WTC11 (cell line): Measurements from ENCODE around the gene FABP3. TPM values are rescaled to one million over a fixed set of nuclear protein-coding genes. Genes with fewer than 3 reads are reported as not detected.

Experiments
- ATAC-seq: fragments of 200-7000 bp; cut with Tn5 transposase; 2 replicates; pipeline ENCODE4 v1.10.0; 2021; ENCODE audit warnings: mild to moderate bottlenecking, moderate library complexity
- CTCF ChIA-PET: fragments of 300-600 bp; sonication (Branson Sonifier 250); formaldehyde crosslinking; loops from one replicate; lab custom pipeline; 2021; ENCODE audit warnings: antibody characterized with exemption; lab: Charles Lee
- POLR2A ChIA-PET: fragments of 350-600 bp; sonication (Branson Sonifier 250); formaldehyde crosslinking; loops from one replicate; lab custom pipeline; 2021; ENCODE audit warnings: antibody characterized with exemption; lab: Charles Lee
- DNase-seq: peaks from one replicate; pipeline ENCODE4 v3.0.0; 2021; ENCODE audit warnings: low spot score
- H3K27ac Mint-ChIP-seq: 2 replicates; pipeline ENCODE4 v1.8.0; 2021; ENCODE audit warnings: mixed read lengths
- H3K27me3 Mint-ChIP-seq: 2 replicates; pipeline ENCODE4 v1.8.0; 2021; ENCODE audit warnings: low read depth, mild to moderate bottlenecking, moderate library complexity, mixed read lengths
- H3K36me3 Mint-ChIP-seq: 2 replicates; pipeline ENCODE4 v1.8.0; 2021; ENCODE audit warnings: mixed read lengths
- H3K4me1 Mint-ChIP-seq: 2 replicates; pipeline ENCODE4 v1.8.0; 2022; ENCODE audit warnings: mixed read lengths
- H3K4me3 Mint-ChIP-seq: 2 replicates; pipeline ENCODE4 v1.8.0; 2021; ENCODE audit warnings: mild to moderate bottlenecking, moderate library complexity, mixed read lengths
- H3K9me3 Mint-ChIP-seq: 2 replicates; pipeline ENCODE4 v1.8.0; 2021; ENCODE audit warnings: mixed read lengths
- CREM ChIP-seq: sonication (generic); formaldehyde crosslinking; IDR thresholded peaks from 2 replicates; pipeline ENCODE4 v1.8.1; 2022; ENCODE audit warnings: mild to moderate bottlenecking, missing genetic modification reagents, moderate library complexity
- FOXJ3 ChIP-seq: sonication (generic); formaldehyde crosslinking; IDR thresholded peaks from 2 replicates; pipeline ENCODE4 v1.9.0; 2021; ENCODE audit warnings: missing genetic modification reagents, mild to moderate bottlenecking, borderline replicate concordance
- HMGA2 ChIP-seq: fragments of 250-450 bp; sonication (Bioruptor Pico); IDR thresholded peaks from 2 replicates; pipeline ENCODE4 v1.4.0; 2021; ENCODE audit warnings: mild to moderate bottlenecking, moderate library complexity
- JAZF1 ChIP-seq: fragments of 250-450 bp; sonication (Bioruptor Pico); IDR thresholded peaks from 2 replicates; pipeline ENCODE4 v1.9.0; 2021; ENCODE audit warnings: moderate library complexity, mild to moderate bottlenecking, inconsistent platforms
- MXD4 ChIP-seq: fragments of 250-450 bp; sonication (Bioruptor Pico); IDR thresholded peaks from 2 replicates; pipeline ENCODE4 v1.8.0; 2021; ENCODE audit warnings: mild to moderate bottlenecking, moderate library complexity, borderline replicate concordance
- NFATC4 ChIP-seq: fragments of 250-450 bp; sonication (Bioruptor Pico); IDR thresholded peaks from 2 replicates; pipeline ENCODE4 v1.9.0; 2021; ENCODE audit warnings: mild to moderate bottlenecking
- NR1H2 ChIP-seq: sonication (generic); formaldehyde crosslinking; IDR thresholded peaks from 2 replicates; pipeline ENCODE4 v1.9.0; 2021; ENCODE audit warnings: mild to moderate bottlenecking, moderate library complexity, missing genetic modification reagents
- SOX15 ChIP-seq: fragments of 250-450 bp; sonication (Bioruptor Pico); IDR thresholded peaks from 2 replicates; pipeline ENCODE4 v1.9.0; 2021; ENCODE audit warnings: mild to moderate bottlenecking
- TEAD1 ChIP-seq: sonication (generic); formaldehyde crosslinking; IDR thresholded peaks from 2 replicates; pipeline ENCODE4 v1.8.0; 2022; ENCODE audit warnings: mild to moderate bottlenecking, missing genetic modification reagents
- TP53 ChIP-seq: sonication (generic); formaldehyde crosslinking; IDR thresholded peaks from 2 replicates; pipeline ENCODE4 v1.8.1; 2023; ENCODE audit warnings: mild to moderate bottlenecking, missing genetic modification reagents
- ZNF138 ChIP-seq: sonication (generic); formaldehyde crosslinking; conservative IDR thresholded peaks from 2 replicates; pipeline ENCODE4 v1.8.1; 2022; ENCODE audit warnings: mild to moderate bottlenecking, moderate library complexity, missing genetic modification reagents
- ZNF317 ChIP-seq: sonication (generic); formaldehyde crosslinking; IDR thresholded peaks from 2 replicates; pipeline ENCODE4 v1.8.1; 2023; ENCODE audit warnings: low read depth, mild to moderate bottlenecking, moderate library complexity, missing genetic modification reagents, borderline replicate concordance
- ZNF671 ChIP-seq: fragments of 250-450 bp; sonication (Bioruptor Pico); IDR thresholded peaks from 2 replicates; pipeline ENCODE4 v1.8.0; 2021; ENCODE audit warnings: mild to moderate bottlenecking
- total RNA-seq: library from RNA; stranded (reverse); gene quantifications from 3 replicates; pipeline ENCODE4 v1.2.3, GENCODE V29; 2021
- TF ChIP-seq, protein P1 (sequence below): sonication (generic); formaldehyde crosslinking; IDR thresholded peaks from 2 replicates; pipeline ENCODE4 v1.8.1; 2022; ENCODE audit warnings: missing genetic modification reagents, borderline replicate concordance
- TF ChIP-seq, protein P2 (sequence below): sonication (generic); formaldehyde crosslinking; IDR thresholded peaks from 2 replicates; pipeline ENCODE4 v1.8.1; 2023; ENCODE audit warnings: mild to moderate bottlenecking, missing genetic modification reagents, moderate library complexity
- TF ChIP-seq, protein P3 (sequence below): sonication (generic); formaldehyde crosslinking; IDR thresholded peaks from 2 replicates; pipeline ENCODE4 v1.8.0; 2022; ENCODE audit warnings: mild to moderate bottlenecking, missing genetic modification reagents
- TF ChIP-seq, protein P4 (sequence below): sonication (generic); formaldehyde crosslinking; IDR thresholded peaks from 2 replicates; pipeline ENCODE4 v1.8.1; 2022; ENCODE audit warnings: mild to moderate bottlenecking, moderate library complexity, missing genetic modification reagents
- TF ChIP-seq, protein P5 (sequence below): fragments of 250-450 bp; sonication (Bioruptor Pico); IDR thresholded peaks from 2 replicates; pipeline ENCODE4 v1.8.0; 2021; ENCODE audit warnings: mild to moderate bottlenecking
- TF ChIP-seq, protein P6 (sequence below): sonication (generic); formaldehyde crosslinking; IDR thresholded peaks from 2 replicates; pipeline ENCODE4 v1.8.1; 2023; ENCODE audit warnings: mild to moderate bottlenecking, missing genetic modification reagents, moderate library complexity
- TF ChIP-seq, protein P7 (sequence below): sonication (generic); formaldehyde crosslinking; conservative IDR thresholded peaks from 2 replicates; pipeline ENCODE4 v1.8.1; 2023; ENCODE audit warnings: mild to moderate bottlenecking, low read depth, missing genetic modification reagents, moderate library complexity
- TF ChIP-seq, protein P8 (sequence below): fragments of 250-450 bp; sonication (Bioruptor Pico); IDR thresholded peaks from 2 replicates; pipeline ENCODE4 v1.9.0; 2021; ENCODE audit warnings: moderate library complexity, mild to moderate bottlenecking, inconsistent platforms, borderline replicate concordance
- TF ChIP-seq, protein P9 (sequence below): sonication (generic); formaldehyde crosslinking; IDR thresholded peaks from 2 replicates; pipeline ENCODE4 v1.8.0; 2022; ENCODE audit warnings: mild to moderate bottlenecking, missing genetic modification reagents
- TF ChIP-seq, protein P10 (sequence below): sonication (generic); formaldehyde crosslinking; conservative IDR thresholded peaks from 2 replicates; pipeline ENCODE4 v1.8.1; 2022; ENCODE audit warnings: mild to moderate bottlenecking, missing genetic modification reagents

Gene FABP3
- total RNA-seq, 1 experiment from 2014 or later, result 25.0 TPM

DNA sequence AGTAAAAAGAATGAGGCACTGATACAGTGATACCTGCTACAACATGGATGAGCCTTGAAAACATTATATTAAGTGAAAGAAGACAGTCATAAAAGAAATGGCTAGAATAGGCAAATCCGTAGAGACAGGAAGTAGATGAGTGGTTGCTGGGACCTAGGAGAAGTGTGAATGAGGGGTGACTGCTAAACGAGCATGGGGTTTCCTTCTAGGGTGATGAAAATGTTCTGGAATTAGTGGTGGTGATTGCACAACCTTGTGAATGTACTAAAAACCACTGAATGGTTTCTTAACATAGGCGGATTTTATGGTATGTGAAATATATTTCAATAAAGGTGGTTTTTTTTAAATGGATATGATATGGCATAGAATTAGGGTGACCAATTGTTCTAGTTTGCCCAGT lies 27.5 kb upstream of the FABP3 start (continued):
- TF ChIP-seq, protein P1, sequence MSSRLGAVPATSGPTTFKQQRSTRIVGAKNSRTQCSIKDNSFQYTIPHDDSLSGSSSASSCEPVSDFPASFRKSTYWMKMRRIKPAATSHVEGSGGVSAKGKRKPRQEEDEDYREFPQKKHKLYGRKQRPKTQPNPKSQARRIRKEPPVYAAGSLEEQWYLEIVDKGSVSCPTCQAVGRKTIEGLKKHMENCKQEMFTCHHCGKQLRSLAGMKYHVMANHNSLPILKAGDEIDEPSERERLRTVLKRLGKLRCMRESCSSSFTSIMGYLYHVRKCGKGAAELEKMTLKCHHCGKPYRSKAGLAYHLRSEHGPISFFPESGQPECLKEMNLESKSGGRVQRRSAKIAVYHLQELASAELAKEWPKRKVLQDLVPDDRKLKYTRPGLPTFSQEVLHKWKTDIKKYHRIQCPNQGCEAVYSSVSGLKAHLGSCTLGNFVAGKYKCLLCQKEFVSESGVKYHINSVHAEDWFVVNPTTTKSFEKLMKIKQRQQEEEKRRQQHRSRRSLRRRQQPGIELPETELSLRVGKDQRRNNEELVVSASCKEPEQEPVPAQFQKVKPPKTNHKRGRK, result no peak
- TF ChIP-seq, protein P2, sequence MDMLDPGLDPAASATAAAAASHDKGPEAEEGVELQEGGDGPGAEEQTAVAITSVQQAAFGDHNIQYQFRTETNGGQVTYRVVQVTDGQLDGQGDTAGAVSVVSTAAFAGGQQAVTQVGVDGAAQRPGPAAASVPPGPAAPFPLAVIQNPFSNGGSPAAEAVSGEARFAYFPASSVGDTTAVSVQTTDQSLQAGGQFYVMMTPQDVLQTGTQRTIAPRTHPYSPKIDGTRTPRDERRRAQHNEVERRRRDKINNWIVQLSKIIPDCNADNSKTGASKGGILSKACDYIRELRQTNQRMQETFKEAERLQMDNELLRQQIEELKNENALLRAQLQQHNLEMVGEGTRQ (CRISPR knock-in tag), result no peak
- TF ChIP-seq JAZF1 (CRISPR knock-in tag), result no peak

DNA sequence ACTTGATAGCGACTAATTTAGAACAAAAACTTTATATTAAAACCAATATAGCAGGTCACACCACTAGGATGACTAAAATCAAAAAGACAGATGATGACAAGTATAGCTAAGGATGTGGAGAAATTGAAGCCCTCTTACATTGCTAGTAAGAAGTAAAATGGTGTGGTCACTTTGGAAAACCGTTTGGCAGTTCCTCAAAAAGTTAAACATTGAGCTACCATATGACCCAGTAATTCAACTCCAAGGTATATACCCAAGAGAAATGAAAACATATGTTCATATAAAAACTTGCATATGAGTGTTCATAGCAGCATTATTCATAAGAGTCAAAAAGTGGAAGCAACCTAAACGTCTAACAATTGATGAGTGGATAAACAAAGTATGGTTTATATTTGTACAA lies 27.1 kb upstream of the FABP3 start:
- Mint-ChIP-seq H3K4me1 (peaks cover 9% of the 10 kb centered on the region), H3K4me3 (no peak overlapping the region), H3K27me3 (peaks cover 9% of the 10 kb centered on the region), H3K9me3 (peaks cover 7% of the 10 kb centered on the region), H3K27ac (no peak overlapping the region), H3K36me3 (no peaks in the 10 kb centered on the region)
- ATAC-seq (no peak), DNase-seq (no peak)
- TF ChIP-seq, protein P3, sequence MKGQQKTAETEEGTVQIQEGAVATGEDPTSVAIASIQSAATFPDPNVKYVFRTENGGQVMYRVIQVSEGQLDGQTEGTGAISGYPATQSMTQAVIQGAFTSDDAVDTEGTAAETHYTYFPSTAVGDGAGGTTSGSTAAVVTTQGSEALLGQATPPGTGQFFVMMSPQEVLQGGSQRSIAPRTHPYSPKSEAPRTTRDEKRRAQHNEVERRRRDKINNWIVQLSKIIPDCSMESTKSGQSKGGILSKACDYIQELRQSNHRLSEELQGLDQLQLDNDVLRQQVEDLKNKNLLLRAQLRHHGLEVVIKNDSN (CRISPR knock-in tag), result no peak
- TF ChIP-seq MXD4 (CRISPR knock-in tag) (no peak), SOX15 (CRISPR knock-in tag) (no peak), NR1H2 (CRISPR knock-in tag) (no peak), NFATC4 (no peak), CREM (CRISPR knock-in tag) (no peak), TP53 (CRISPR knock-in tag) (no peak)
- TF ChIP-seq, protein P4, sequence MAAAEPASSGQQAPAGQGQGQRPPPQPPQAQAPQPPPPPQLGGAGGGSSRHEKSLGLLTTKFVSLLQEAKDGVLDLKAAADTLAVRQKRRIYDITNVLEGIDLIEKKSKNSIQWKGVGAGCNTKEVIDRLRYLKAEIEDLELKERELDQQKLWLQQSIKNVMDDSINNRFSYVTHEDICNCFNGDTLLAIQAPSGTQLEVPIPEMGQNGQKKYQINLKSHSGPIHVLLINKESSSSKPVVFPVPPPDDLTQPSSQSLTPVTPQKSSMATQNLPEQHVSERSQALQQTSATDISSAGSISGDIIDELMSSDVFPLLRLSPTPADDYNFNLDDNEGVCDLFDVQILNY, result no peak
- TF ChIP-seq, protein P5, sequence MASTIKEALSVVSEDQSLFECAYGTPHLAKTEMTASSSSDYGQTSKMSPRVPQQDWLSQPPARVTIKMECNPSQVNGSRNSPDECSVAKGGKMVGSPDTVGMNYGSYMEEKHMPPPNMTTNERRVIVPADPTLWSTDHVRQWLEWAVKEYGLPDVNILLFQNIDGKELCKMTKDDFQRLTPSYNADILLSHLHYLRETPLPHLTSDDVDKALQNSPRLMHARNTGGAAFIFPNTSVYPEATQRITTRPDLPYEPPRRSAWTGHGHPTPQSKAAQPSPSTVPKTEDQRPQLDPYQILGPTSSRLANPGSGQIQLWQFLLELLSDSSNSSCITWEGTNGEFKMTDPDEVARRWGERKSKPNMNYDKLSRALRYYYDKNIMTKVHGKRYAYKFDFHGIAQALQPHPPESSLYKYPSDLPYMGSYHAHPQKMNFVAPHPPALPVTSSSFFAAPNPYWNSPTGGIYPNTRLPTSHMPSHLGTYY (CRISPR knock-in tag), result no peak
- TF ChIP-seq, protein P6, sequence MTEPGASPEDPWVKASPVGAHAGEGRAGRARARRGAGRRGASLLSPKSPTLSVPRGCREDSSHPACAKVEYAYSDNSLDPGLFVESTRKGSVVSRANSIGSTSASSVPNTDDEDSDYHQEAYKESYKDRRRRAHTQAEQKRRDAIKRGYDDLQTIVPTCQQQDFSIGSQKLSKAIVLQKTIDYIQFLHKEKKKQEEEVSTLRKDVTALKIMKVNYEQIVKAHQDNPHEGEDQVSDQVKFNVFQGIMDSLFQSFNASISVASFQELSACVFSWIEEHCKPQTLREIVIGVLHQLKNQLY (CRISPR knock-in tag), result no peak
- TF ChIP-seq, protein P7, sequence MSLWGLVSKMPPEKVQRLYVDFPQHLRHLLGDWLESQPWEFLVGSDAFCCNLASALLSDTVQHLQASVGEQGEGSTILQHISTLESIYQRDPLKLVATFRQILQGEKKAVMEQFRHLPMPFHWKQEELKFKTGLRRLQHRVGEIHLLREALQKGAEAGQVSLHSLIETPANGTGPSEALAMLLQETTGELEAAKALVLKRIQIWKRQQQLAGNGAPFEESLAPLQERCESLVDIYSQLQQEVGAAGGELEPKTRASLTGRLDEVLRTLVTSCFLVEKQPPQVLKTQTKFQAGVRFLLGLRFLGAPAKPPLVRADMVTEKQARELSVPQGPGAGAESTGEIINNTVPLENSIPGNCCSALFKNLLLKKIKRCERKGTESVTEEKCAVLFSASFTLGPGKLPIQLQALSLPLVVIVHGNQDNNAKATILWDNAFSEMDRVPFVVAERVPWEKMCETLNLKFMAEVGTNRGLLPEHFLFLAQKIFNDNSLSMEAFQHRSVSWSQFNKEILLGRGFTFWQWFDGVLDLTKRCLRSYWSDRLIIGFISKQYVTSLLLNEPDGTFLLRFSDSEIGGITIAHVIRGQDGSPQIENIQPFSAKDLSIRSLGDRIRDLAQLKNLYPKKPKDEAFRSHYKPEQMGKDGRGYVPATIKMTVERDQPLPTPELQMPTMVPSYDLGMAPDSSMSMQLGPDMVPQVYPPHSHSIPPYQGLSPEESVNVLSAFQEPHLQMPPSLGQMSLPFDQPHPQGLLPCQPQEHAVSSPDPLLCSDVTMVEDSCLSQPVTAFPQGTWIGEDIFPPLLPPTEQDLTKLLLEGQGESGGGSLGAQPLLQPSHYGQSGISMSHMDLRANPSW (CRISPR knock-in tag), result no peak
- ChIA-PET POLR2A (no interaction called here), CTCF (interaction anchor here (1.7 kb wide), 1 partner anchor 216 kb away, joined by 4 read pairs; no protein-coding TSS in a partner anchor)

DNA sequence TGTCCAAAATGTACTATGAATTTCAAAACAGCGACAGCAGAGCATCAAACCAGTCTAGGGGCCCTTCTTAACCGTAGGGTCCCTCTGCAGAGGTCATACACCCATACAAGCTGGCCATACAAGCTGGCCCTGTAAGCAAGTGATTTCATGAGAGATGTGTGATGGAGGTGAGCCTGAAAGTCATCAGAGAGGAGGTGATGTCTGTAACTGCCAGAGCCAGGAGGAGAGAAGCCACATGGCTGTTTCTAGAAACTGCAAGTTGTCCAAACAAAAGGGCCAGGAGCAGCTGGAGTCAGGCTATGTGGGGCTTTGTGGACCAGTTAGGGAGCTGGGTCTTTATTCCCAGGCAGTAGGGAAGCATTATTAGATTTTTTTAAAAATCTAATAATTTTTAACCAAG lies 25.4 kb upstream of the FABP3 start:
- H3K4me1 Mint-ChIP-seq, result peaks cover 13% of the 10 kb centered on the region
- CTCF ChIA-PET, result interaction anchor here (0.7 to 6.3 kb wide), 6 partner anchors 9 to 214 kb away, joined by 3 to 225 read pairs (median 8); partner anchors contain the start of gene FABP3
- H3K4me3 Mint-ChIP-seq, result no peak overlapping the region
- ATAC-seq (no peak), DNase-seq (no peak)
- POLR2A ChIA-PET, result no interaction called here
- no peaks in the 10 kb centered on the region for H3K9me3 Mint-ChIP-seq
- H3K36me3 Mint-ChIP-seq, result no peaks in the 10 kb centered on the region
- peaks cover 9% of the 10 kb centered on the region for H3K27me3 Mint-ChIP-seq
- H3K27ac Mint-ChIP-seq, result no peak overlapping the region
- TF ChIP-seq TEAD1 (CRISPR knock-in tag) (no peak), FOXJ3 (CRISPR knock-in tag) (no peak), HMGA2 (CRISPR knock-in tag) (no peak), NR1H2 (CRISPR knock-in tag) (no peak), ZNF317 (no peak), ZNF671 (CRISPR knock-in tag) (no peak), ZNF138 (CRISPR knock-in tag) (no peak)
- TF ChIP-seq, protein P8, sequence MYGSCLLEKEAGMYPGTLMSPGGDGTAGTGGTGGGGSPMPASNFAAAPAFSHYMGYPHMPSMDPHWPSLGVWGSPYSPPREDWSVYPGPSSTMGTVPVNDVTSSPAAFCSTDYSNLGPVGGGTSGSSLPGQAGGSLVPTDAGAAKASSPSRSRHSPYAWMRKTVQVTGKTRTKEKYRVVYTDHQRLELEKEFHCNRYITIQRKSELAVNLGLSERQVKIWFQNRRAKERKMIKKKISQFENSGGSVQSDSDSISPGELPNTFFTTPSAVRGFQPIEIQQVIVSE (CRISPR knock-in tag), result no peak
- TF ChIP-seq, protein P9, sequence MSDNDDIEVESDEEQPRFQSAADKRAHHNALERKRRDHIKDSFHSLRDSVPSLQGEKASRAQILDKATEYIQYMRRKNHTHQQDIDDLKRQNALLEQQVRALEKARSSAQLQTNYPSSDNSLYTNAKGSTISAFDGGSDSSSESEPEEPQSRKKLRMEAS (CRISPR knock-in tag), result no peak
- TF ChIP-seq, protein P10, sequence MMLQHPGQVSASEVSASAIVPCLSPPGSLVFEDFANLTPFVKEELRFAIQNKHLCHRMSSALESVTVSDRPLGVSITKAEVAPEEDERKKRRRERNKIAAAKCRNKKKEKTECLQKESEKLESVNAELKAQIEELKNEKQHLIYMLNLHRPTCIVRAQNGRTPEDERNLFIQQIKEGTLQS (CRISPR knock-in tag), result no peak
